Activated CD4-positive, alpha-beta T cell treated with anti-CD3 and anti-CD28 coated beads for 24 hours (primary cell): Measurements from ENCODE around the gene PSMD14.
"Not testable (repeated sequence)": the region's sequence is repeated elsewhere in the genome, so short reads cannot be mapped to it uniquely, and the experiment has no call there.

ENCODE experiments used
- DNase-seq, 2 donors: peaks; one replicate each; pipeline ENCODE4 v3.0.0-alpha.2; 2020; ENCODE audit warnings: low read depth in 2 of 2

PSMD14 gene

GRCh38 chr2:161308178-161308955 is at the start of gene PSMD14:
Gene PSMD14, plus strand, starts transcription at chr2:161308425. Its CDS starts 10,401 bp downstream, at chr2:161318826.
- peak; percentile 80 to 82 for DNase-seq

- no peak for DNase-seq
Measured at GRCh38 chr2:161265874-161266273, 42.4 kb upstream of the PSMD14 start.

GRCh38 chr2:161269111-161269510 is 39.1 kb upstream of the PSMD14 start:
- DNase-seq = no peak

- peak in 1 of 2 donors; percentile 54 for DNase-seq
Measured at GRCh38 chr2:161273038-161273760, 35.0 kb upstream of the PSMD14 start.

DNA sequence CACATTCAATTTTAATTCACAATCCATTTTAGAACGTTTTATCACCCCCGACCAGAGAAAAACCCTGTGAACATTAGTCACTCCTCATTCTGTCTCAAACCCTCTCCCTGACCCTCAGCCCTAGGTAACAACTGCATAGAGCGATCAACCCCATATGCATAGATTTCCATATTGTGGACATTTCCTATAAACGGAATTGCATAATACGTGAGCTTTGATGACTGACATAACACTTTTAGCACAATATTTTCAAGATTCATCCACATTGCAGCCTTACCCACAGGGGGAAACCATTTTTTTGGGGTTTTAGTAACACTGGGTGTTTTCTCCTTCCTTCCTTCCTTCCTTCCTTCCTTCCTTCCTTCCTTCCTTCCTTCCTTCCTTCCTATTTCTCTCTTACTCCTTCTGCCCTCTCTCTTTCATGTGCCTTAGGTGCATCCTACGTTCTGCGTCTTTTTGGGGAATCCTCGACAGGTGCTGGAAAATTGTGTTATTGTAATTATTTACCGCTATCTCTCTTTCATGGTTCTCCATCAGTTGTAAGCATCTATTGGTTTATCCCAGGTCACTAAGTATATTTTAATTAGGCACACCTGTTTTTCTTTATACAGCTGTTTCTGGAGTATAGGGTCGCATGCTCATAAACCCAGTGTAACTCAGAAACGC is 29.5 kb upstream of the PSMD14 start:
- peak in 1 of 2 donors; percentile 5 for DNase-seq

DNA sequence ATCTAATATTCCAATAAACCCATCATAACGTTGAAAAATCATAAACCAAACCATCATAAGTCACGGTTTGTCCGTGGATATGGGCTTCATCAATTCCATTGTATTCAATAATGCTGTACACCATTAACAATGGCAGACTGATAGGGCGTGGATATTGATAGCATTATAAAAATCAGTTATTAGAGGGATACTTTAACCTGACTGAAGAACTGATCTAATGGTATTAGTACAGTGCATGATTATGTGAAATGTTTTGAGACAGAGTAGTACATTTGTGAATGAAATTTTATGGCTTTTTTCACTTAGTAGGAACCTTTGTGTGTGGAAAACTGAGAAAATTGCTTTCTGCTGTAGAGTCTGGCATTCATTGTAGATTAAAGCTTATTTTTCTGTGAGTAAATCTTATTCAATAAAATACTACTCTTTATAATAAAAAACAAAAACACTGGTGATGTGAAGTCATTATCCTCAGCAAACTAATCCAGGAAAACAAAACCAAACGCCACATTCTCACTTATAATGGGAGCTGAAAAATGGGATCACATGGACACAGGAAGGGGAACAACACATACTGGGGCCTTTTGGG is 28.9 kb upstream of the PSMD14 start:
- not testable (repeated sequence) for DNase-seq

GRCh38 chr2:161280906-161281323 is 27.3 kb upstream of the PSMD14 start:
- peak in 1 of 2 donors; percentile 29 for DNase-seq

GRCh38 chr2:161281615-161282310 is 26.5 kb upstream of the PSMD14 start:
- not testable (repeated sequence) for DNase-seq

- not testable (repeated sequence) for DNase-seq
Measured at GRCh38 chr2:161282311-161282644, 25.9 kb upstream of the PSMD14 start.

DNA sequence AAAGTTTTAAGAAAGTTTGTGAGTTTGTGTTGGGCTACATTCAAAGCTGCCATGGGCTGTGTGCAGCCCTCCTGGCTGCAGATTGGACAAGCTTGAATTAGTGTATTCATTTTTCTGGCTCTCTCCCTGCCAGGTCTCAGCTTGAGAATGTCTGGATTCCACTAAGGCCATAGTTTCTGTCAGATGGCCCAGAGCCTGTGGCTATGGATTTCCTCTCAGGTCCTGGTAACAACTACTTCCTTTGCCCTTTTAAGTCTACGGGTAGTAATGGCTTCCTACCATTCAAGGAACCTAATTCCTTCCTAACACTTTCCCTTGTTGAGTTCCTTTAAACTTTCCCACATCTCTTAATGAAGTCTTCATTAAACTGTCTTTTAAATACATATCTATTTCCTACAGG is 24.3 kb upstream of the PSMD14 start:
- no peak for DNase-seq

- DNase-seq = no peak
Measured at GRCh38 chr2:161303535-161304050, 4.6 kb upstream of the PSMD14 start.

GRCh38 chr2:161306919-161307318 is 1.3 kb upstream of the PSMD14 start:
- DNase-seq = no peak

DNA sequence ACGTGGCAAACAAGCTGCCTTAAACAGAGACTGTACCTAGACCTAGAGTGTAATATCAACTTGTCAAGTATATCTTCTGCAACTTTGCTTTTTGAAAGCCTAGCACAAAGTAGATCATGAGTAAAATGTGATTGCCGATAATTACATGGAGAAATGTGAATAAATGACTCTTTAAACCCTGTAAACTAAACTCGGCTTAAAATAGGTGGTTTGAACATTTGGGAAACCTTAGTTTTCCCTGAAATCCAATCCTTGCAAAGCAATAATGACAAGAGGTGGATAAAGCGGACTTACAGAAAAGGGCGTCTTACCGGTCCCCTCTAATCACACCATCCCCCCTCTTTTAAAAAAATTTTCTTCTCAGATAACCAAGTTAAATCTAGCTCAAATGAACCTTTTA is 549 bp upstream of the PSMD14 start:
- no peak for DNase-seq

GRCh38 chr2:161312996-161313395 is 4.8 kb downstream of the PSMD14 start:
- no peak for DNase-seq

DNA sequence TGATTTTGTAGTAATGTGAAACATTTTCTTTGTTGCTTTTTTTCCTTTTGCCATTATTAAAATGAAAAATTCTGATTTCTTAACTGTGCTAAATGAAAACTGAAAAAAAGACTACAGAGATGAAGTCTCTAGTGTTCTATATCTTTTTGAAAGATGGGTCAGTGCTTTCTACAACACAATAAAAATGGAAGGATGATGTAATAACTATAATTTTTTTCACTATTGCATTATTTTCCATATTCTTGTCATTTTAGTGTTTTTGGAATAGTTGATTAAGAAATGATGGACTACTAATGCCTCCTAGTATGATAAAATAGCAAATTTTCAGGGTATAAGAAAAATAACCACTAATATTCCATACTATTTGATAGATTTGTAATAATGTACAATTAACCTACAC is 7.2 kb downstream of the PSMD14 start:
- no peak for DNase-seq

DNA sequence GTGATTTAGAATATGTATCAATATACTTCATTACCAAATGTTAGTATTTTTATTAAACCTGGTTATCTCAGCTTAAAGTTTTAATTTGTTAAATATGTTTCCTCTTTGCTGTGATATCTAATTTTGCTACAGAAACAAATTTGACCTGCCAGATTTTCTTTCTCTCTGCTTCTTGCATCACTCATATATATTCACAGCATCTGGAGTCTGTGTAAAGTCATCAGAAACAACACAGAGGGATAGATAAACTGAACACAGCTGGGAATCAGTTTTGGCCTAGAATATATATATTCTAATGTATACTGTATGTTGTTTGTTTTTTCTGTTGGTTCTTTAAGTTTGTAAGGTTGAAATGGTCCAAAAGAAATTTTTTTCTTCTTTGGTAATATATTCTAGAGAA is 8.5 kb downstream of the PSMD14 start:
- no peak for DNase-seq

- DNase-seq = no peak
Measured at GRCh38 chr2:161321944-161322648, 13.9 kb downstream of the PSMD14 start.

DNA sequence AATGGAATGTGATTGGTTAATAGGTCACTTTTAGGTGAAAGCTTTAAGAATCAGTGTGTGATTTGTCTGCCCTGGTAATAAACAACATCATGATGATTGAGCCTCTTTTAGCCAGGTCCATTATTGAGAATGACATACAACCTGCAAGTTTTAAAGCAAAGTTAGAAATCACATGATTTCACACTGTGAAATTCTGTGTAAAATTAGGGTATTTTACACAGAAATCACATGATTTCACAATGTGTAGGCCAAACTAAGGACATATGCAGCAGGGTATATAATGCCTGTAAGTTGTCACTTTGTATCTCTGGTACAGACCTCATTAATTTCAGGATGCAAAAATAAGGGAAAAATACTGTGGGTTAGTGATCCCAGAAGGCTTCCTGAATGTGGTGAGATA is 16.7 kb downstream of the PSMD14 start:
- no peak for DNase-seq

DNA sequence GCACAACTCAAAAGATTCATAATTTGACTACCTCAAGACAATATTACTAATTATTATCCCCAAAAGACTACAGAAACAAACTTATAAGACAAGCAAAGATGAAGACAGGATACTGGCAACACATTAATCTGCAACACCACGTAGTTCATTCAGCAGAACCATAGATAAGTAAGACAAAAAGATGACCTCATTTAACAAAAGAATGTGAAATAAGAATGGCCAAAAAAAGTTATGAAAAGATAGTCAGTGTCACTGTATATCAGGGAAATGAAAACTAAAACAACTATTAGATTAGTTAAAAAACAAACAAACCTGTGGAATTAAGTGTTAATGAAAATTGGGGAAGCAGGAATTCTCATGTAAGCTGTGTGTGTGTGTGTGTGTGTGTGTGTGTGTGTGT is 19.4 kb downstream of the PSMD14 start:
- DNase-seq = no peak

DNA sequence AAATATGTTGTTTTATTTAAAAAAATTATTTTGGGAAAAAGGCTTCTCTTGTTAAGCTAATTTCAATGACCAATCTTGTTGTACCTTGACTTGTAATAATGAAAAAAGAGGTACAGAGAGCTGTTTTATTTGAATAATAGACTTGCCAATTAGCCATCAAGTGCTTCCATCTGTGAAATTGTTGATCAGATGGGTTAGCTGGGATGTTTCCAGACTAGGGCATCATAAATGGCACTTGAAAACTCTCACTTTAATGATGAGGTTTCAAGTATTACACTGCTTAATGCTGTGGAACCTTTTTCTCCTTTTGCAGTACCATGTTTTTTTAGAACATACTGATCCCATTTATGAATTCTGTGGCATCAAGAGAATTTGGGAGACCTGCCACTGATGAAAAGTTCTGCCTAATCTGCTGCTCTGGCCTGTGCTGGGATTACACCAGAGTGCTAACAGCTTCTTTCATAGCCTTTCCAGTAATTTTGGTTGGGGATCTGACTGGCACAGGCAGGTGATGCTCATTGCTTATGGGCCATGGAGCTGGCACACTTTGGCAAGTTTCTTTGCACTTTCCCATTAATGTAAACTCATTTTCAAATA is 24.2 kb downstream of the PSMD14 start:
- DNase-seq = no peak
